SK-N-SH (cell line): ENCODE results near the gene CHL1. TPM values are rescaled to one million over a fixed set of nuclear protein-coding genes. Genes with fewer than 3 reads are reported as not detected.

Experiments used
- CTCF ChIA-PET: fragments of 300-600, 350-600 bp; formaldehyde crosslinking; extraction: SDS; loops from one replicate; lab custom pipeline; 2021; lab: Yijun Ruan, JAX
- POLR2A ChIA-PET: fragments of 350-600 bp; sonication (Branson Sonifier 250); formaldehyde crosslinking; extraction: SDS; loops from one replicate; lab custom pipeline; 2020; ENCODE audit warnings: antibody characterized with exemption, inconsistent platforms; lab: Yijun Ruan, JAX
- DNase-seq: peaks from one replicate; pipeline ENCODE4 v3.0.0; 2012
- H2AFZ ChIP-seq: fragments of 200-600 bp; sonication (generic); 2 replicates; pipeline ENCODE4 v1.8.1; 2016; ENCODE audit warnings: antibody characterized with exemption, mild to moderate bottlenecking, low read depth
- H3F3A ChIP-seq: fragments of 200-600 bp; sonication (generic); replicated peaks from 2 replicates; pipeline ENCODE3; 2016; ENCODE audit warnings: antibody characterized with exemption, mild to moderate bottlenecking; ENCODE audit not compliant: insufficient read depth
- H3K27ac ChIP-seq, 2 experiments: fragments of 200-500 bp in 1 of 2; fragments of 200-600 bp in 1 of 2; sonication (Bioruptor generic) in 1 of 2; sonication (generic), shearing (Covaris generic) in 1 of 2; 2 replicates each; pipeline versions ENCODE4 v1.5.1 to v1.6.1; 2014 to 2016; ENCODE audit warnings: low read depth in 2 of 2, inconsistent platforms in 1 of 2, low read length in 1 of 2, mild to moderate bottlenecking in 1 of 2, mixed read lengths in 1 of 2
- H3K27me3 ChIP-seq: fragments of 200-600 bp; sonication (generic), shearing (Covaris generic); 2 replicates; pipeline ENCODE4 v1.6.1; 2016; ENCODE audit warnings: mixed run types; ENCODE audit not compliant: insufficient read depth
- H3K36me3 ChIP-seq, 2 experiments: fragments of 200-500 bp in 1 of 2; fragments of 200-600 bp in 1 of 2; sonication (Bioruptor generic) in 1 of 2; sonication (generic) in 1 of 2; replicated peaks in 1 of 2; 2 replicates each; pipeline versions ENCODE3 to v1.5.1; 2014 to 2016; ENCODE audit warnings: low read length in 1 of 2, mild to moderate bottlenecking in 1 of 2; ENCODE audit not compliant: insufficient read depth in 2 of 2, control insufficient read depth in 1 of 2
- H3K4me1 ChIP-seq, 2 experiments: fragments of 200-500 bp in 1 of 2; fragments of 200-600 bp in 1 of 2; sonication (Bioruptor generic) in 1 of 2; sonication (generic), shearing (Covaris generic) in 1 of 2; 2 replicates each; pipeline versions ENCODE4 v1.5.1 to v1.6.1; 2014 to 2016; ENCODE audit warnings: low read depth in 1 of 2, low read length in 1 of 2, mixed run types in 1 of 2; ENCODE audit not compliant: insufficient read depth in 2 of 2, control insufficient read depth in 1 of 2
- H3K4me2 ChIP-seq: fragments of 200-600 bp; sonication (generic), shearing (Covaris generic); 2 replicates; pipeline ENCODE4 v1.6.1; 2017; ENCODE audit warnings: mixed run types
- H3K4me3 ChIP-seq, 2 experiments: fragments of 200-500 bp in 1 of 2; fragments of 200-600 bp in 1 of 2; sonication (Bioruptor generic) in 1 of 2; sonication (generic), shearing (Covaris generic) in 1 of 2; 2 replicates each; pipeline versions ENCODE4 v1.5.1 to v1.8.1; 2014 to 2016; ENCODE audit warnings: low read depth in 2 of 2, inconsistent platforms in 1 of 2, low read length in 1 of 2, mild to moderate bottlenecking in 1 of 2, mixed read lengths in 1 of 2, moderate library complexity in 1 of 2
- H3K79me2 ChIP-seq: fragments of 200-600 bp; sonication (generic); 2 replicates; pipeline ENCODE4 v1.8.1; 2017; ENCODE audit warnings: mild to moderate bottlenecking; ENCODE audit not compliant: insufficient read depth
- H3K9ac ChIP-seq: fragments of 200-600 bp; sonication (generic); 2 replicates; pipeline ENCODE4 v1.6.1; 2017; ENCODE audit warnings: mixed run types
- H3K9me2 ChIP-seq: fragments of 200-600 bp; sonication (generic); 2 replicates; pipeline ENCODE4 v1.6.1; 2017; ENCODE audit warnings: mixed run types
- H3K9me3 ChIP-seq: fragments of 200-600 bp; sonication (generic); 2 replicates; pipeline ENCODE4 v1.6.1; 2017; ENCODE audit warnings: mixed run types, mild to moderate bottlenecking, moderate library complexity
- H4K20me1 ChIP-seq: fragments of 200-600 bp; sonication (generic); 2 replicates; pipeline ENCODE4 v1.6.1; 2017; ENCODE audit warnings: mild to moderate bottlenecking, mixed run types; ENCODE audit not compliant: insufficient read depth
- CHD2 ChIP-seq: fragments of 150-350 bp; IDR thresholded peaks from 2 replicates; pipeline ENCODE4 v1.6.1; 2018; ENCODE audit warnings: low read length; ENCODE audit not compliant: partially characterized antibody
- ELF1 ChIP-seq: IDR thresholded peaks from 2 replicates; pipeline ENCODE4 v1.4.0; 2012
- FOSL2 ChIP-seq: IDR thresholded peaks from 2 replicates; pipeline ENCODE4 v1.4.0; 2012; ENCODE audit warnings: low read depth, mild to moderate bottlenecking, moderate library complexity, borderline replicate concordance
- FOXJ3 ChIP-seq: sonication (generic); formaldehyde crosslinking; IDR thresholded peaks from 2 replicates; pipeline ENCODE4 v1.5.1; 2020; ENCODE audit warnings: mild to moderate bottlenecking, missing genetic modification reagents
- GATA2 ChIP-seq: sonication (generic); formaldehyde crosslinking; IDR thresholded peaks from 2 replicates; pipeline ENCODE4 v1.5.0; 2020; ENCODE audit warnings: mild to moderate bottlenecking, missing genetic modification reagents
- MEF2A ChIP-seq: IDR thresholded peaks from 2 replicates; pipeline ENCODE4 v1.4.0; 2012; ENCODE audit warnings: low read depth, borderline replicate concordance
- MXI1 ChIP-seq: IDR thresholded peaks from 2 replicates; pipeline ENCODE4 v1.6.1; 2012; ENCODE audit warnings: mild to moderate bottlenecking, low read depth, low read length, improper control_type of control experiment
- NFIC ChIP-seq: IDR thresholded peaks from 2 replicates; pipeline ENCODE4 v1.4.0; 2012; ENCODE audit warnings: borderline replicate concordance
- SIN3A ChIP-seq: IDR thresholded peaks from 2 replicates; pipeline ENCODE4 v1.6.1; 2012; ENCODE audit warnings: low read depth, mild to moderate bottlenecking, low read length, moderate library complexity, borderline replicate concordance
- SMC3 ChIP-seq: IDR thresholded peaks from 2 replicates; pipeline ENCODE4 v1.6.1; 2012; ENCODE audit warnings: low read depth, low read length, improper control_type of control experiment
- TAF1 ChIP-seq: IDR thresholded peaks from 2 replicates; pipeline ENCODE4 v1.6.1; 2012; ENCODE audit warnings: low read depth, mild to moderate bottlenecking, low read length, moderate library complexity, borderline replicate concordance
- TCF12 ChIP-seq: IDR thresholded peaks from 2 replicates; pipeline ENCODE4 v1.4.0; 2012
- TEAD4 ChIP-seq: IDR thresholded peaks from 2 replicates; pipeline ENCODE4 v1.4.0; 2012; ENCODE audit warnings: mild to moderate bottlenecking, borderline replicate concordance; ENCODE audit not compliant: insufficient read depth
- YY1 ChIP-seq: IDR thresholded peaks from 2 replicates; pipeline ENCODE4 v1.4.0; 2012; ENCODE audit warnings: low read depth, mild to moderate bottlenecking
- WGBS: methylation state at CpG from one replicate; pipeline ENCODE4 v1.1.6; 2017; ENCODE audit warnings: low lambda C conversion rate; 5-methylcytosine and 5-hydroxymethylcytosine counted together
- polyA plus RNA-seq, 3 experiments: library from polyadenylated mRNA; depleted of rRNA; stranded (reverse); fragments of >200 nt; gene quantifications; 2 replicates each; pipeline ENCODE4 v1.2.3, GENCODE V29; 2012
- TF ChIP-seq, protein P1 (sequence below): IDR thresholded peaks from 2 replicates; pipeline ENCODE4 v1.4.0; 2012; ENCODE audit warnings: low read depth, borderline replicate concordance
- TF ChIP-seq, protein P2 (sequence below): fragments of 150-350 bp; IDR thresholded peaks from 2 replicates; pipeline ENCODE4 v1.6.1; 2016; ENCODE audit warnings: mild to moderate bottlenecking, low read depth, low read length
- TF ChIP-seq, protein P3 (sequence below): IDR thresholded peaks from 2 replicates; pipeline ENCODE4 v1.4.0; 2012; ENCODE audit warnings: low read depth, borderline replicate concordance
- TF ChIP-seq, protein P4 (sequence below): IDR thresholded peaks from 2 replicates; pipeline ENCODE4 v1.6.1; 2012; ENCODE audit warnings: mild to moderate bottlenecking, low read depth, low read length, moderate library complexity
- TF ChIP-seq, protein P5 (sequence below): fragments of 150-350 bp; IDR thresholded peaks from 2 replicates; pipeline ENCODE4 v1.6.1; 2017; ENCODE audit warnings: antibody characterized with exemption, low read length, low read depth, borderline replicate concordance

Gene CHL1
- polyA plus RNA-seq, 1 of the 3 experiments (the other 2 are of a cell fraction) = not detected

DNA sequence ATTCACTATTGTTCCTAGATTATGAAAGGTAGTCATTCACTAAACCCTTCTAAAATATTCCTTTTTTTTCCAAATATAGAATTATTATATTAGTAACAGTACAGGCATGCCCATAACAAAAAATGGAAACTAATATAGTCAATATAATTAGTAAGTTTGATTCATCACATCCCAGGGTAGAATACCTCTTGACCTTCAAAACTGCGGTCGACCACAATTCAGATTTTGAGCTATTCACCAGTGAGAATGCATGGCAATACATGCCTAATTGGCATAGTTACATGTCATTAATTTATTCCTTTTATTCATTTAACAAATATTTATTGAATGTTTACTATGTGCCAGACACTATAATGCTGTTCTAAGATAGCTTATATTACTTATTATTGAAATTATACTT lies 98.0 kb downstream of the CHL1 start (continued):
- TF ChIP-seq YY1 = no peak
- no peak for TF ChIP-seq MXI1
- no peak for TF ChIP-seq CHD2
- TF ChIP-seq, protein P1, sequence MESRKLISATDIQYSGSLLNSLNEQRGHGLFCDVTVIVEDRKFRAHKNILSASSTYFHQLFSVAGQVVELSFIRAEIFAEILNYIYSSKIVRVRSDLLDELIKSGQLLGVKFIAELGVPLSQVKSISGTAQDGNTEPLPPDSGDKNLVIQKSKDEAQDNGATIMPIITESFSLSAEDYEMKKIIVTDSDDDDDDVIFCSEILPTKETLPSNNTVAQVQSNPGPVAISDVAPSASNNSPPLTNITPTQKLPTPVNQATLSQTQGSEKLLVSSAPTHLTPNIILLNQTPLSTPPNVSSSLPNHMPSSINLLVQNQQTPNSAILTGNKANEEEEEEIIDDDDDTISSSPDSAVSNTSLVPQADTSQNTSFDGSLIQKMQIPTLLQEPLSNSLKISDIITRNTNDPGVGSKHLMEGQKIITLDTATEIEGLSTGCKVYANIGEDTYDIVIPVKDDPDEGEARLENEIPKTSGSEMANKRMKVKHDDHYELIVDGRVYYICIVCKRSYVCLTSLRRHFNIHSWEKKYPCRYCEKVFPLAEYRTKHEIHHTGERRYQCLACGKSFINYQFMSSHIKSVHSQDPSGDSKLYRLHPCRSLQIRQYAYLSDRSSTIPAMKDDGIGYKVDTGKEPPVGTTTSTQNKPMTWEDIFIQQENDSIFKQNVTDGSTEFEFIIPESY = no peak
- TF ChIP-seq, protein P2, sequence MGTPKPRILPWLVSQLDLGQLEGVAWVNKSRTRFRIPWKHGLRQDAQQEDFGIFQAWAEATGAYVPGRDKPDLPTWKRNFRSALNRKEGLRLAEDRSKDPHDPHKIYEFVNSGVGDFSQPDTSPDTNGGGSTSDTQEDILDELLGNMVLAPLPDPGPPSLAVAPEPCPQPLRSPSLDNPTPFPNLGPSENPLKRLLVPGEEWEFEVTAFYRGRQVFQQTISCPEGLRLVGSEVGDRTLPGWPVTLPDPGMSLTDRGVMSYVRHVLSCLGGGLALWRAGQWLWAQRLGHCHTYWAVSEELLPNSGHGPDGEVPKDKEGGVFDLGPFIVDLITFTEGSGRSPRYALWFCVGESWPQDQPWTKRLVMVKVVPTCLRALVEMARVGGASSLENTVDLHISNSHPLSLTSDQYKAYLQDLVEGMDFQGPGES = no peak
- TF ChIP-seq, protein P3, sequence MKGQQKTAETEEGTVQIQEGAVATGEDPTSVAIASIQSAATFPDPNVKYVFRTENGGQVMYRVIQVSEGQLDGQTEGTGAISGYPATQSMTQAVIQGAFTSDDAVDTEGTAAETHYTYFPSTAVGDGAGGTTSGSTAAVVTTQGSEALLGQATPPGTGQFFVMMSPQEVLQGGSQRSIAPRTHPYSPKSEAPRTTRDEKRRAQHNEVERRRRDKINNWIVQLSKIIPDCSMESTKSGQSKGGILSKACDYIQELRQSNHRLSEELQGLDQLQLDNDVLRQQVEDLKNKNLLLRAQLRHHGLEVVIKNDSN = no peak
- TF ChIP-seq FOXJ3 (CRISPR knock-in tag) = no peak
- TF ChIP-seq TCF12 = no peak
- no peak for TF ChIP-seq MEF2A
- no peak for TF ChIP-seq TEAD4
- no peak for TF ChIP-seq ELF1
- no peak for TF ChIP-seq NFIC
- TF ChIP-seq, all 33 proteins: peak for 0

DNA sequence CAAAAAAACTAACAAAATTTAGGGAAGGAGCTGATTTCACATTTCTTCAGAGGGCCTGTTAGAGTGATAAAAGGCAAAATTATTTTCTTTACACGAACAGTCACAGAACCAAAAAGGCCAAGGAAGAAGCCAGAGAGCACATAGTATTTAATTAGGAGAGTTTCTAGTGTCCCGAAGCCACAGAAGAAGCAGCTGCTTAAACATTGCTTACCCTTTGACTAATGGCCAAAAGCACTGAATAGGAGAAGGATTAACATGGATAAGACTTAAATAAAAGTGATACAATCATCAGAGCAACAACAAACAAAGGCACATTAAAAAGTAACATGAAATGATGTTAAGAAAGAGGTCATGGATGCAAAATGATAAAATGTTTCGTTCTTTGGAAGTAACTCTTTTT lies 98.6 kb downstream of the CHL1 start:
- POLR2A ChIA-PET = no interaction called here
- Histone ChIP-seq H3K4me2 (no peak overlapping the region), H3K4me3 (peak overlapping the region in 1 of 2 experiments; percentile 12; a peak in 1 of 4 replicates), H3K27me3 (no peaks in the 10 kb centered on the region), H3K9ac (no peak overlapping the region), H3K27ac (no peak overlapping the region), H3K4me1 (peaks cover 0 to 6% of the 10 kb centered on the region in 2 experiments; a peak in 2 of 4 replicates), H2AFZ (no peak overlapping the region), H3K9me3 (no peaks in the 10 kb centered on the region), H3K9me2 (no peaks in the 10 kb centered on the region), H3K36me3 (no peaks in the 10 kb centered on the region), H3K79me2 (no peaks in the 10 kb centered on the region), H4K20me1 (no peaks in the 10 kb centered on the region), H3F3A (no peaks in the 10 kb centered on the region)
- 21% methylated on average over 3 of the region's 3 CpGs for WGBS
- CTCF ChIA-PET = no interaction called here
- no peak for DNase-seq
- TF ChIP-seq, protein P4, sequence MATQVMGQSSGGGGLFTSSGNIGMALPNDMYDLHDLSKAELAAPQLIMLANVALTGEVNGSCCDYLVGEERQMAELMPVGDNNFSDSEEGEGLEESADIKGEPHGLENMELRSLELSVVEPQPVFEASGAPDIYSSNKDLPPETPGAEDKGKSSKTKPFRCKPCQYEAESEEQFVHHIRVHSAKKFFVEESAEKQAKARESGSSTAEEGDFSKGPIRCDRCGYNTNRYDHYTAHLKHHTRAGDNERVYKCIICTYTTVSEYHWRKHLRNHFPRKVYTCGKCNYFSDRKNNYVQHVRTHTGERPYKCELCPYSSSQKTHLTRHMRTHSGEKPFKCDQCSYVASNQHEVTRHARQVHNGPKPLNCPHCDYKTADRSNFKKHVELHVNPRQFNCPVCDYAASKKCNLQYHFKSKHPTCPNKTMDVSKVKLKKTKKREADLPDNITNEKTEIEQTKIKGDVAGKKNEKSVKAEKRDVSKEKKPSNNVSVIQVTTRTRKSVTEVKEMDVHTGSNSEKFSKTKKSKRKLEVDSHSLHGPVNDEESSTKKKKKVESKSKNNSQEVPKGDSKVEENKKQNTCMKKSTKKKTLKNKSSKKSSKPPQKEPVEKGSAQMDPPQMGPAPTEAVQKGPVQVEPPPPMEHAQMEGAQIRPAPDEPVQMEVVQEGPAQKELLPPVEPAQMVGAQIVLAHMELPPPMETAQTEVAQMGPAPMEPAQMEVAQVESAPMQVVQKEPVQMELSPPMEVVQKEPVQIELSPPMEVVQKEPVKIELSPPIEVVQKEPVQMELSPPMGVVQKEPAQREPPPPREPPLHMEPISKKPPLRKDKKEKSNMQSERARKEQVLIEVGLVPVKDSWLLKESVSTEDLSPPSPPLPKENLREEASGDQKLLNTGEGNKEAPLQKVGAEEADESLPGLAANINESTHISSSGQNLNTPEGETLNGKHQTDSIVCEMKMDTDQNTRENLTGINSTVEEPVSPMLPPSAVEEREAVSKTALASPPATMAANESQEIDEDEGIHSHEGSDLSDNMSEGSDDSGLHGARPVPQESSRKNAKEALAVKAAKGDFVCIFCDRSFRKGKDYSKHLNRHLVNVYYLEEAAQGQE = no peak
- TF ChIP-seq, protein P2 = no peak
- no peak for TF ChIP-seq YY1
- no peak for TF ChIP-seq GATA2
- TF ChIP-seq, protein P1 = no peak
- TF ChIP-seq TAF1 = no peak
- TF ChIP-seq, protein P5, sequence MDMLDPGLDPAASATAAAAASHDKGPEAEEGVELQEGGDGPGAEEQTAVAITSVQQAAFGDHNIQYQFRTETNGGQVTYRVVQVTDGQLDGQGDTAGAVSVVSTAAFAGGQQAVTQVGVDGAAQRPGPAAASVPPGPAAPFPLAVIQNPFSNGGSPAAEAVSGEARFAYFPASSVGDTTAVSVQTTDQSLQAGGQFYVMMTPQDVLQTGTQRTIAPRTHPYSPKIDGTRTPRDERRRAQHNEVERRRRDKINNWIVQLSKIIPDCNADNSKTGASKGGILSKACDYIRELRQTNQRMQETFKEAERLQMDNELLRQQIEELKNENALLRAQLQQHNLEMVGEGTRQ = no peak
- TF ChIP-seq SMC3 = no peak
- TF ChIP-seq SIN3A = no peak
- TF ChIP-seq FOSL2 = no peak
- TF ChIP-seq CHD2 = no peak
